PC-3 (cell line): Measurements from ENCODE around the gene DNER.
"Not testable (repeated sequence)": the region's sequence is repeated elsewhere in the genome, so short reads cannot be mapped to it uniquely, and the experiment has no call there.

ENCODE experiments used
- EZH2 ChIP-seq: fragments of 300-600 bp; sonication (generic); IDR thresholded peaks from one replicate; pipeline ENCODE4 v1.6.1; 2017; ENCODE audit warnings: antibody characterized with exemption, mild to moderate bottlenecking, low read length; ENCODE audit not compliant: unreplicated experiment
- EZH2phosphoT487 ChIP-seq: fragments of 300-600 bp; sonication (generic); IDR thresholded peaks from 2 replicates; pipeline ENCODE4 v1.6.1; 2018; ENCODE audit warnings: mild to moderate bottlenecking, antibody characterized with exemption, low read length, borderline replicate concordance
- TF ChIP-seq, protein P1 (sequence below): fragments of 300-600 bp; sonication (generic); conservative IDR thresholded peaks from 2 replicates; pipeline ENCODE4 v1.5.1; 2017; ENCODE audit warnings: antibody characterized with exemption, low read depth, mild to moderate bottlenecking, low read length

DNA sequence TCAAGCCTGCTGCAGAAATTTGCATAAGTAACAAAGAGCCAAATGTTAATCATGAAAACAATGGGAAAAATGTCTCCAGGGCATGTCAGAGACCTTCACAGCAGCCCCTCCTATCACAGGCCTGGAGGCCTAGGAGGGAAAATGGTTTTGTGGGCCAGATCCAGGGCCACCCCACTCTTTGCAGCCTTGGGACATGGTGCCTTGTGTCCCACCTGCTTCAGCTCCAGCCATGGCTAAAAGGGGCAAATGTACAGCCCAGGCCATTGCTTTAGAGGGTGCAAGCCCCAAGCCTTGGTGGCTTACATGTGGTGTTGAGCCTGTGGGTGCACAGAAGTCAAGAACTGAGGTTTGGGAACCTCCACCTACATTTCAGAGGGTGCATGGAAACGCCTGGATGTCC, 20.5 kb downstream of the DNER start:
- not testable (repeated sequence) for TF ChIP-seq EZH2, EZH2phosphoT487
- TF ChIP-seq, protein P1, sequence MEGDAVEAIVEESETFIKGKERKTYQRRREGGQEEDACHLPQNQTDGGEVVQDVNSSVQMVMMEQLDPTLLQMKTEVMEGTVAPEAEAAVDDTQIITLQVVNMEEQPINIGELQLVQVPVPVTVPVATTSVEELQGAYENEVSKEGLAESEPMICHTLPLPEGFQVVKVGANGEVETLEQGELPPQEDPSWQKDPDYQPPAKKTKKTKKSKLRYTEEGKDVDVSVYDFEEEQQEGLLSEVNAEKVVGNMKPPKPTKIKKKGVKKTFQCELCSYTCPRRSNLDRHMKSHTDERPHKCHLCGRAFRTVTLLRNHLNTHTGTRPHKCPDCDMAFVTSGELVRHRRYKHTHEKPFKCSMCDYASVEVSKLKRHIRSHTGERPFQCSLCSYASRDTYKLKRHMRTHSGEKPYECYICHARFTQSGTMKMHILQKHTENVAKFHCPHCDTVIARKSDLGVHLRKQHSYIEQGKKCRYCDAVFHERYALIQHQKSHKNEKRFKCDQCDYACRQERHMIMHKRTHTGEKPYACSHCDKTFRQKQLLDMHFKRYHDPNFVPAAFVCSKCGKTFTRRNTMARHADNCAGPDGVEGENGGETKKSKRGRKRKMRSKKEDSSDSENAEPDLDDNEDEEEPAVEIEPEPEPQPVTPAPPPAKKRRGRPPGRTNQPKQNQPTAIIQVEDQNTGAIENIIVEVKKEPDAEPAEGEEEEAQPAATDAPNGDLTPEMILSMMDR: not testable (repeated sequence)
